HG03575 (cell line): Measurements from ENCODE around the gene CAMTA1.

ENCODE experiments used
- ATAC-seq: cut with Tn5 transposase; IDR thresholded peaks from one replicate; pipeline ENCODE4 v1.9.1; 2021; ENCODE audit not compliant: unreplicated experiment, insufficient number of reproducible peaks, low FRiP score; ENCODE audit errors: extremely low read depth

The CAMTA1 gene

GRCh38 chr1:7581754-7582459 is 796.7 kb downstream of the CAMTA1 start:
- no peak for ATAC-seq

GRCh38 chr1:7582460-7582972 is 797.3 kb downstream of the CAMTA1 start:
- ATAC-seq = no peak

GRCh38 chr1:7583291-7584096 is 798.2 kb downstream of the CAMTA1 start:
- ATAC-seq = no peak

GRCh38 chr1:7584157-7584556 is 798.9 kb downstream of the CAMTA1 start:
- ATAC-seq = no peak

- ATAC-seq = no peak
Measured at GRCh38 chr1:7584643-7585042, 799.4 kb downstream of the CAMTA1 start.

- no peak for ATAC-seq
Measured at GRCh38 chr1:7585216-7585907, 800.1 kb downstream of the CAMTA1 start.

GRCh38 chr1:7586031-7586941 is 801.0 kb downstream of the CAMTA1 start:
- ATAC-seq = no peak

- ATAC-seq = no peak
Measured at GRCh38 chr1:7587108-7587772, 802.0 kb downstream of the CAMTA1 start.

- no peak for ATAC-seq
Measured at GRCh38 chr1:7587773-7588456, 802.7 kb downstream of the CAMTA1 start.

GRCh38 chr1:7588457-7588827 is 803.2 kb downstream of the CAMTA1 start:
- ATAC-seq = no peak

- ATAC-seq = no peak
Measured at GRCh38 chr1:7589080-7589735, 804.0 kb downstream of the CAMTA1 start.

- no peak for ATAC-seq
Measured at GRCh38 chr1:7589774-7590425, 804.6 kb downstream of the CAMTA1 start.

- no peak for ATAC-seq
Measured at GRCh38 chr1:7590426-7590790, 805.2 kb downstream of the CAMTA1 start.

GRCh38 chr1:7591565-7591964 is 806.3 kb downstream of the CAMTA1 start:
- no peak for ATAC-seq

GRCh38 chr1:7592120-7592798 is 807.0 kb downstream of the CAMTA1 start:
- ATAC-seq = no peak

- no peak for ATAC-seq
Measured at GRCh38 chr1:7594002-7594713, 808.9 kb downstream of the CAMTA1 start.
